DMS 273 (cell line): ENCODE data around the gene MYH14.

Experiments used
- DNase-seq: peaks from one replicate; lab custom pipeline; 2025; ENCODE audit not compliant: unreplicated experiment; lab: John Stamatoyannopoulos, UW

The MYH14 gene

DNA sequence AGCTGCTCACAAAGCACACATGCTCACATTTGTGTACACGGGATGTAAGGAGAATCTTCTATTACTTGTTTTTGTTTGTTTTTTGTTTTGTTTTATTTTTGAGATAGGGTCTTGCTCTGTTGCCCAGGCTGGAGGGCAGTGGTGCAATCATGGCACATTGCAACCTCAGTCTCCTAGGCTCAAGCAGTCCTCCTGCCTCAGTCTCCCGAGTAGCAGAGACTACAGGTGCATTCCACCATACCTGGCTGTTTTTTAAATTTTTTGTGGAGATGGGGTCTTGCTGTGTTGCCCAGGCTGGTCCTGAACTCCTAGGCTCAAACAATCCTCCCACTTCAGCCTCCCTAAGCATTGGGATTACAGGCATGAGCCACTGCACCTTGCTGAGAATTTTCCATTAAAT is 83.9 kb downstream of the MYH14 start:
- DNase-seq, result no peak

- DNase-seq, result no peak
These were observed 85.5 kb downstream of the MYH14 start for GRCh38 chr19:50288954-50289353.

- no peak for DNase-seq
These were observed 86.6 kb downstream of the MYH14 start for GRCh38 chr19:50290011-50290410.

DNA sequence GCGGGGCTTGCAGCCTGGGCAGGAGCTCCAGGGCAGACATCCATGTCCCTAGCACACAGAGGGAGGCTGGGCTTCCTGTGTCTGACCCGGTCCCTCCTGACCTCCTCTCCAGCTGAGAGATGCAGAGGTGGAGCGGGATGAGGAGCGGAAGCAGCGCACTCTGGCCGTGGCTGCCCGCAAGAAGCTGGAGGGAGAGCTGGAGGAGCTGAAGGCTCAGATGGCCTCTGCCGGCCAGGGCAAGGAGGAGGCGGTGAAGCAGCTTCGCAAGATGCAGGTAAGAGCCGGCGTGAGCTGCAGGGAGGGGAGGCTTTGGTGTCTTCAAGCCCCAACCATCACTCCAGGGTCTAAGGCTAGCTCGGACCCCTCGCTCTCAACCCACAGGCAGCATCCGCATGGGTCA is 87.4 kb downstream of the MYH14 start:
- no peak for DNase-seq

DNA sequence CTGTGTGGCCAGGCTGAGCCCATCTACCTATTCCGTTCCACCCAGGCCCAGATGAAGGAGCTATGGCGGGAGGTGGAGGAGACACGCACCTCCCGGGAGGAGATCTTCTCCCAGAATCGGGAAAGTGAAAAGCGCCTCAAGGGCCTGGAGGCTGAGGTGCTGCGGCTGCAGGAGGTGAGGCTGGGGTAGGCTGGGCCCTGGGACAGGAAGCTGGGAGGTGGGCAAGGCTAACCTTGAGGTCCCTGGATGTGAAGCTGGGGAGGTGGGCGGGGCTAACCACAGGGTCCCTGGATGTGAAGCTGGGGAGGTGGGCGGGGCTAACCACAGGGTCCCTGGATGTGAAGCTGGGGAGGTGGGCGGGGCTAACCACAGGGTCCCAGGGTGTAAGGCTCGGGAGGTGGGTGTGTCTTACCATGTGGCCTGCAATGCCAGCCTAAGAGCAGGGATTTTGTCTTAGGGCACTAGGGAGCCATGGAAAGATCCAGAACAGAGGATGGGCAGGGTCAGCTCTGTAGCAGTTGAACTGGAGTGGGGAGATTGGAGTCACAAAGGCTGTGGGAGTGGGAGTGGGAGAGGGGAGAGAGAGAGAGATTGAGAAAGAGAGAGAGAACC is 88.9 kb downstream of the MYH14 start:
- DNase-seq, result no peak

DNA sequence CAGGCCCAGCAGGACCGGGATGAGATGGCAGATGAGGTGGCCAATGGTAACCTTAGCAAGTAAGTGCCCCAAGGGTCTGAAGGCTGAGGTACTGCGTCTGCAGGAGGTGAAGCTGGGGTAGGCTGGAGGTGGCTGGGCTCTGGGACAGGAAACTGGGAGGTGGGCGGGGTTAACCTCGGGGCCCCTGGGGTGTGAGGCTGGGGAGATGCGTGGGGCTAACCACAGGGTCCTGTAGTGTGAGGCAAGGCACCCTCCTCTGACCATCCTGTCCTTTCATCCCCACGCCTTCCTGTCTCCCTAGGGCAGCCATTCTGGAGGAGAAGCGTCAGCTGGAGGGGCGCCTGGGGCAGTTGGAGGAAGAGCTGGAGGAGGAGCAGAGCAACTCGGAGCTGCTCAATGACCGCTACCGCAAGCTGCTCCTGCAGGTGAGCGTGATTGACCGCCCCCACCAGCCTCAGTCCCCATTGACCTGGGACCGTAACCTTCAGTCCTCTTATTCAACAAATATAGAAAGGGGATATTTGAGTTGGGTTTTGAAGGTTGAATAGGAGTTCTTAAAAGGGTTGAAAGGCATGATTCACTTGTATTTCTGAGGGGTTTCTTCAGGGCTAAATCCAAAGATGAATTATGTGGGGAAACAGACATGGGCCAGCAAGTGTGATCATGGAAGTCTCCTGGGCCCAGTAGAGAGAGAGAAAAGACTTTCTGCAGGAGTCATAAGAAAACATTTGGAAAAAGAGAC is 90.0 kb downstream of the MYH14 start:
- DNase-seq, result no peak

GRCh38 chr19:50300051-50300450 is 96.6 kb downstream of the MYH14 start:
- no peak for DNase-seq

DNA sequence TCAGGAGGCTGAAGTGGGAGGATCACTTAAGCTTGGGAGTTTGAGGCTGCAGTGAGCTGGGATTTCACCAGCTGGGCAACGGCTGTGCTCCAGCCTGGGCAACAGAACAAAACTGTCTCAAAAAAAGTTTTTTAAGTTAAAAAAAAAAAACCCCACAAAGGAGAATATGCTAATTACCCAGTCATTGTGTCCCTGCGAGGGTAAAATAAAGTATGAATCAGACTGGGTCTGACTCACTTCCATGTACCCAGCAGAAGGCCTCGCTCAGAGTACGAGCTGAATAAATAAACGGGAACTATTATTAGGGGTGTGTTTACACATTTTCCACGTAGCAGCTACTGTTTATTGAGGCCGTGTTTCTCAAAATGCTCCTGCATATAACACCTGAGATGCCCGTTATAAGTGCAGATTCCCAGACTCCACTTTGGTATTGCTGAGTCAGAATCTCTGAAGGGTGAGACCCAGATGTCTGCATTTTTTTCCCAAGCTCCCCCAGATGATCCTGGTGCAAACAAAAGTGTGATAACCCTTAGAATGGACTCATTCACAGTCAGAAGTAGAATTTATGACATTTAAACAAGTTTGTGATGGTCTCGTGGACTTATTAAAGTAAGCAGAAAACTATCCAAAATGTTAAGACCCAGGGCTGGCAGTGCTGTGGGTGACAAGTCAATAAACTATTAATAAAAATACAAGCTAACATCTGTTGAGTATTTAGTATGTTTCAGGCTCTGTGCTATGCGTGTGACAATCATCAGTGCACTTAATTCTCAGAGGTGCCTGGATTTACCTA is 97.6 kb downstream of the MYH14 start:
- DNase-seq, result no peak

- no peak for DNase-seq
These were observed 98.2 kb downstream of the MYH14 start for GRCh38 chr19:50301607-50301971.

- no peak for DNase-seq
These were observed 100.1 kb downstream of the MYH14 start for GRCh38 chr19:50303558-50303957.

GRCh38 chr19:50308991-50309390 is 105.6 kb downstream of the MYH14 start:
- no peak for DNase-seq

DNA sequence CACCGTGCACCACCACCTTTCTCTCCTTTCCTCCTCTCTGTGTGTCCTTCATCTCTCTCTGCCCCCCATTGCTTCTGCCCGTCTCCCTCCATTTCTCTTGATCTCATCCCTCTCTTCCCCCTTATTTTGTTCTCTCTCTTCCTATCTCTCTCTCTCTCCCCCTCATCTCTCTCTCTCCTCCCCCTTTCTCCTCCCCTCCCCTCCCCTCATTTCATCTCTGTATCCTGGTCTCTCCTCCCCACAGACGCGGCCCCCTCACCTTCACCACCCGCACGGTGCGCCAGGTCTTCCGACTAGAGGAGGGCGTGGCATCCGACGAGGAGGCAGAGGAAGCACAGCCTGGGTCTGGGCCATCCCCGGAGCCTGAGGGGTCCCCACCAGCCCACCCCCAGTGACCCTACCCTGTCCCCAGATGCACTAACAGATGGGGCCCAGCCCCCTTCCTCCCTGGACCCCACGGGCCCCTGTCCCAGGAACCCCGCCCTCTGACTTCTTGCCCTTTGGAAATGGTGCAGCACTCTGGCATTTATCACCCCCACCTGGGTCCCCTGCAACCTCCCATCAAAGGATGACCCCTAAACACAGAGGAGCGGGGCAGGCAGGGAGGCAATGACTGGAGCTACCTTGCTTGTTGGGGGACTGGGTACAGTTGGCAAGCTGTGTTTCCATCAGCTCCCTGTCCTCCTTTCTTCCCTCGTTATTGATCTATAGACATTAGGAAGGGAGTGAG is 106.1 kb downstream of the MYH14 start:
- no peak for DNase-seq

- no peak for DNase-seq
These were observed 107.5 kb downstream of the MYH14 start for GRCh38 chr19:50310759-50311465.

DNA sequence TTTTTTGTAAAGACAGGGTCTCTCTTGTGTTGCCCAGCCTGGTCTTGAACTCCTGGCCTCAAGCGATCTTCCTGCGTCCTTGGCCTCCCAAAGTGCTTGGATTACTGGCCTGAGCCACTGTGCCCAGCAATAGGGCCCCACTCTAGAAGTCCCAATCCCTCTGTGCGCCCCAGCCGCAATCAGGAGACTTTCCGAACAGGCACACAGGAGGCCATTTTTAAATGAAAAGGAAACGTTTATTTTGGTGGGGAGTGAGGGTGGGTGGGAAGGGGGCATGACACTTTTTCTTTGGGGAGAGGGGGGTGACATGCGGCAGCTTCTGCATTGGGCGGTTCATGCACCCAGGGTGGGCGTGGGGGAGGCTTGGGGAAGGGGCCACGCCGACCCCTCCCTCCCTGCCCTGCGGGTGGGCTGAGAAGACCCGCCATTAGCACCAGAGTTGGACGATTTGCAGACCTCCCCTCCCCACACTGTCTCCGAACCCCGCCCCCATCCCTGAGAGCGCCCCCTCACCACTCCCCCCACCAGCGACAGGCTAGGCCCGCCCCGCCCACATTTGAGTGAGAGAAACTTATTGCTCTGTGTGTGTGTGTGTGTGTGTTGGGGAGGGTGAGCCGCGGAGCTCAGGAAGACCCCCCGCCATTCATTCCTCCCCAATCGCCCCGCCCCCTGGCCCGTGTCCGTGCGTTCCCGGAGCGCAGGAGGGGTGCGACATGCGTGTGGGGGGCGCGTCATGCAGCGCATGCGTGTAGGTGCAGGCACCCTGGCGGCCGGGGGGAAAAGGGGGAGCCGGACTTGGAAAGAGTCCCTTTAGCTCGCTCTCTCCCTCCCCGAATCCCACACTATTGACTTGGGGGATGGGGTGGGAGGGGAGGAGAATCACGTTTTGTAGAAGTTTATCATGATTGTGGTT is 108.6 kb downstream of the MYH14 start:
- DNase-seq, result peak; percentile 16

- no peak for DNase-seq
These were observed 109.8 kb downstream of the MYH14 start for GRCh38 chr19:50312967-50313811.

DNA sequence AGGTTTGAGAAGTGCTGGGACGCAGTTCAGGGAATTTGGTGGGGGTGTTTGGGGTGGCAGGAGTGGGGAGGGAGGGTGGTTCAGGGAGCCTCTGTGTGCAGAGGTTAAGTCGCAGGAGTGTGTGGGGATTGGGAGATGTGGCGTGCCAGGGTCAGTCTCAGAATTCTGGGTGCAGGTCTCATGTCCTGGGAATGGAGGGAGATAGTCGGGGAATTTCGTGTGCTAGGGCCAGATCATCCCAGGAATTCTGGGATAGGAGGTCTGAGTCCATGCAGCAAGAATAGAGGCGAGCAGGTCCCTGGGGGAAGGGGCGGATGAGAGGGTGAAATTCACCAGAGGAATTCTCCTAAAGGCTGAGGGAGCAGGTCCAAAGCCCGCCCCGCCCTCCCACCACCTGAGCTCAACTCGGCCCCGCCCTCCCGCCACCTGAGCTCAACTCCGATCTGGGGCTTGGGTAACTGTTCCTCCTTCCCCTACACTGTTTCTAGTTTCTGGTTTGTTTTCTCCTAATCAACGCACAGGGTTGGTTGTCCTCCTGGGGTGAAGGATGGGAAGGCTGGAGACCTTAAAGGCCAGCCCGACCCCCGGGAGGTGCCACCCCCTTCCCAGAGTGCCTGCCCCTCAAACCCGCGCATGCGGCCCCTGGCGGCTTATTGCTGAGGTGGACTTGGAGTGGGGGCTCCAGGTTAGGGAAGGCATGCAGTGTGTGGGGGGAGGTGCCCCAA is 110.6 kb downstream of the MYH14 start:
- no peak for DNase-seq

DNA sequence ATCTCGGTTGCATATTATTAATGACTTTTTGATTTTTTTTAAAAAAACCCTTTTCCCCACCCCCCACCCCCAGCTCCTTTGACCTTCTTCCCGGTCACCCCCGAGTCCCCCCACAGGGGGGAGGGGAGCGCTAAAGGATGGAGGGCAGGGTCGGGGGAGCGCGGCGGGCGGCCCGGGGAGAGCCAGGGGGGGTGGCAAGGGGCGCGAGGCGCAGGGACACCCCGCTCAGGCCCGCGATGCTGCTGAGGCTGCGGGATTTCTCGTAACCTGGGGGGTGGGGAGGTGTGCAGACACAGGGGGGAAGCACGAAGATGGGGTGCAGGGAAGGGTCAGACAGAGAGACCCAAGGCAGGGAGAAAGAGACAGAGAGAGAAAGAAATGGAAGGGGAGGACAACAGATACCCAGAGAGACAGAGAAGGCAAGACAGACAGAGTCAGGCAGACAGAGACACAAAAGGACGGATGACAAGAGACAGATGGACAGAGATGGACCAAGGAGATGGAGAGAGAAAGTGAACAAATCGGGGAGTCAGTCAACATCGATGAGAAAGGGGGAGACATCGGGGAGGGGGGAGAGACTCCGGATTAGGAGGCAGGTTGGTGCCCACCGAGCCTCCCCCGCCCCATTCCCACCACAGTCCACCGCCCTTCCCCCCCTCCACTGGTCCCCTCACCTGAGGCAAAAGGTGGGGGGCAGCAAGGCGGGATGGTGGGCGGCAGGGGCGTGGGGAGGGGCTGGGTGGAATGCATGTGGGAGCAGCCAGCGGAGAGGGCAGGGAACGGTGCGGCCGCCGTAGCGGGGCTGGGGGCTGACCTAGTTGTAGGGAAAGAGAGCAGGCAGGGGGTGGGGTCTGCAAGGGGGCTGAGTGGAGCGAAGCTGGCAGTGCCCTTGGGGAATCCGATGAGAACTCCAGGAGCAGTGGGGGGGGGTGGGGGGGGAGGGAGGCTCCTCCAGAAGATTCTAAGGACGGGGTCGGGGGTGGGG is 111.6 kb downstream of the MYH14 start:
- DNase-seq, result no peak
